Neural progenitor cell (in vitro differentiated cells): ENCODE results near the gene MYBBP1A.

Experiments
- EZH2 ChIP-seq: fragments of 200-600 bp; sonication (generic); IDR thresholded peaks from 2 replicates; pipeline ENCODE4 v1.6.1; 2017; ENCODE audit warnings: antibody characterized with exemption, mild to moderate bottlenecking, moderate library complexity
- TF ChIP-seq, protein P1 (sequence below): fragments of 200-600 bp; sonication (generic); IDR thresholded peaks from 2 replicates; pipeline ENCODE4 v1.5.1; 2017; ENCODE audit warnings: antibody characterized with exemption, mild to moderate bottlenecking

DNA sequence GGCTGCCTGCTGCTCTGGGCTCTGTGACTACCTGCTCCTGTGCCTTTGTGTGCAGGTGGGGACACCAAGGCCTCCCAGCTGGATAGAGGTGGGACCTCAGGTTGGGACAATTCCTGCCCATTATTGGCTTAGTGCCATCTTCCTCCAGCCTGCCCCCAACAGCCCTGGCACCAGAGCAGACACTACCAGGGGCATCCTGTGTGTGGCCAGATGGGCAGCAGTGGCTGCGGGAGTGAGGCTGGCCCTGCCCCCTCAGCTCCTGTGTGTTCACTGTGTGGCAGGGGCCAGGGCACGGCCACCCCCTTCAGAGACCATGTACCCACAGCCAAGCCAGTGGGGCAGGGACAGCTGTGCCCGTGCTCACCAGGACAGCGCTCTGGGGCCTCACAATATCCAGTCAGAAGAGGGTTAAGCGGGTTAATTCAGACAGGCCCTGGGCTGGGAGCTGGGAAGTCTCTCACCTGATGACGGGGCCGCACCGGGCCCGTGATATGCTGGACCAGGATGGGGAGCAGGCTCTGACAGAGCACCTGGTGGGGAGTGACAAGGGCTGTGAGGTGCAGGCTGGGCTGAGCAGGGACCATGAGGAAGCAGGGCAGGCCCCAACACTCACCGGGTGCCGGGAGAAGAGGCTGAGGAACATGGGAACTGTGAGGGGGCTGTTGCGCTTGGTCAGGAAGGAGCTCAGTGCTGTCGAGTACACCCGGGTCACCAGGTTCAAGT, 13.0 kb downstream of the MYBBP1A start:
- TF ChIP-seq, protein P1, sequence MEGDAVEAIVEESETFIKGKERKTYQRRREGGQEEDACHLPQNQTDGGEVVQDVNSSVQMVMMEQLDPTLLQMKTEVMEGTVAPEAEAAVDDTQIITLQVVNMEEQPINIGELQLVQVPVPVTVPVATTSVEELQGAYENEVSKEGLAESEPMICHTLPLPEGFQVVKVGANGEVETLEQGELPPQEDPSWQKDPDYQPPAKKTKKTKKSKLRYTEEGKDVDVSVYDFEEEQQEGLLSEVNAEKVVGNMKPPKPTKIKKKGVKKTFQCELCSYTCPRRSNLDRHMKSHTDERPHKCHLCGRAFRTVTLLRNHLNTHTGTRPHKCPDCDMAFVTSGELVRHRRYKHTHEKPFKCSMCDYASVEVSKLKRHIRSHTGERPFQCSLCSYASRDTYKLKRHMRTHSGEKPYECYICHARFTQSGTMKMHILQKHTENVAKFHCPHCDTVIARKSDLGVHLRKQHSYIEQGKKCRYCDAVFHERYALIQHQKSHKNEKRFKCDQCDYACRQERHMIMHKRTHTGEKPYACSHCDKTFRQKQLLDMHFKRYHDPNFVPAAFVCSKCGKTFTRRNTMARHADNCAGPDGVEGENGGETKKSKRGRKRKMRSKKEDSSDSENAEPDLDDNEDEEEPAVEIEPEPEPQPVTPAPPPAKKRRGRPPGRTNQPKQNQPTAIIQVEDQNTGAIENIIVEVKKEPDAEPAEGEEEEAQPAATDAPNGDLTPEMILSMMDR: no peak
- TF ChIP-seq EZH2: no peak
